Measurements from ENCODE around the gene CALR3.
A peak's percentile ranks its signal among the peaks of the same experiment; 100 is the strongest.
"Not testable (repeated sequence)": the region's sequence is repeated elsewhere in the genome, so short reads cannot be mapped to it uniquely, and the experiment has no call there.

CALR3 gene

GRCh38 chr19:16509141-16510061, 13.4 kb upstream of the CALR3 start:
- DNase-seq (ENCODE audit: extremely low read depth, low read depth): no peak
- TF ChIP-seq, protein P1, sequence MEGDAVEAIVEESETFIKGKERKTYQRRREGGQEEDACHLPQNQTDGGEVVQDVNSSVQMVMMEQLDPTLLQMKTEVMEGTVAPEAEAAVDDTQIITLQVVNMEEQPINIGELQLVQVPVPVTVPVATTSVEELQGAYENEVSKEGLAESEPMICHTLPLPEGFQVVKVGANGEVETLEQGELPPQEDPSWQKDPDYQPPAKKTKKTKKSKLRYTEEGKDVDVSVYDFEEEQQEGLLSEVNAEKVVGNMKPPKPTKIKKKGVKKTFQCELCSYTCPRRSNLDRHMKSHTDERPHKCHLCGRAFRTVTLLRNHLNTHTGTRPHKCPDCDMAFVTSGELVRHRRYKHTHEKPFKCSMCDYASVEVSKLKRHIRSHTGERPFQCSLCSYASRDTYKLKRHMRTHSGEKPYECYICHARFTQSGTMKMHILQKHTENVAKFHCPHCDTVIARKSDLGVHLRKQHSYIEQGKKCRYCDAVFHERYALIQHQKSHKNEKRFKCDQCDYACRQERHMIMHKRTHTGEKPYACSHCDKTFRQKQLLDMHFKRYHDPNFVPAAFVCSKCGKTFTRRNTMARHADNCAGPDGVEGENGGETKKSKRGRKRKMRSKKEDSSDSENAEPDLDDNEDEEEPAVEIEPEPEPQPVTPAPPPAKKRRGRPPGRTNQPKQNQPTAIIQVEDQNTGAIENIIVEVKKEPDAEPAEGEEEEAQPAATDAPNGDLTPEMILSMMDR (IDR thresholded peaks at IDR 0.05; ENCODE audit: low read depth, low read length, missing control alignments): no peak
- no peak overlapping the region for H3K4me3 ChIP-seq (replicated peaks; ENCODE audit: low read depth, low read length)

GRCh38 chr19:16508546-16508945, 12.6 kb upstream of the CALR3 start:
- H3K4me3 ChIP-seq (replicated peaks; ENCODE audit: low read depth, low read length): no peak overlapping the region
- DNase-seq (ENCODE audit: extremely low read depth, low read depth): no peak
- TF ChIP-seq, protein P1 (IDR thresholded peaks at IDR 0.05; ENCODE audit: low read depth, low read length, missing control alignments): no peak

- no peak for DNase-seq (ENCODE audit: extremely low read depth, low read depth)
- TF ChIP-seq, protein P1 (IDR thresholded peaks at IDR 0.05; ENCODE audit: low read depth, low read length, missing control alignments): no peak
- H3K4me3 ChIP-seq (replicated peaks; ENCODE audit: low read depth, low read length): no peak overlapping the region
Observed at GRCh38 chr19:16506961-16507360, 11.0 kb upstream of the CALR3 start.

DNA sequence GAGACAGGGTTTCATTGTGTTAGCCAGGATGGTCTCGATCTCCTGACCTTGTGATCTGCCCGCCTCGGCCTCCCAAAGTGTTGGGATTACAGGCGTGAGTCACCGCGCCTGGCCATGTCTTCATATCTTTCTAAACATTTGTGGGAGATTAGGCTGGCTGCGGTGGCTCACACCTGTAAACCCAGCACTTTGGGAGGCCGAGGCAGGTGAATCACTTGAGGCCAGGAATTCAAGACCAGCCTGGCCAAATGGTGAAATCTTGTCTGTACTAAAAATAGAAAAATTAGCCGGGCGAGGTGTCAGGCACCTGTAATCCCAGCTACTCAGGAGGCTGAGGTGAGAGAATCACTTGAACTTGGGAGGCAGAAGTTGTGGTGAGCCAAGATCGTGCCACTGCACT, 10.2 kb upstream of the CALR3 start:
- H3K4me3 ChIP-seq (replicated peaks; ENCODE audit: low read depth, low read length); DNase-seq (ENCODE audit: extremely low read depth, low read depth): not testable (repeated sequence)

- DNase-seq (ENCODE audit: extremely low read depth, low read depth): no peak
- TF ChIP-seq, protein P1 (IDR thresholded peaks at IDR 0.05; ENCODE audit: low read depth, low read length, missing control alignments): no peak
- H3K4me3 ChIP-seq (replicated peaks; ENCODE audit: low read depth, low read length): no peak overlapping the region
Observed at GRCh38 chr19:16504271-16504670, 8.3 kb upstream of the CALR3 start.

DNA sequence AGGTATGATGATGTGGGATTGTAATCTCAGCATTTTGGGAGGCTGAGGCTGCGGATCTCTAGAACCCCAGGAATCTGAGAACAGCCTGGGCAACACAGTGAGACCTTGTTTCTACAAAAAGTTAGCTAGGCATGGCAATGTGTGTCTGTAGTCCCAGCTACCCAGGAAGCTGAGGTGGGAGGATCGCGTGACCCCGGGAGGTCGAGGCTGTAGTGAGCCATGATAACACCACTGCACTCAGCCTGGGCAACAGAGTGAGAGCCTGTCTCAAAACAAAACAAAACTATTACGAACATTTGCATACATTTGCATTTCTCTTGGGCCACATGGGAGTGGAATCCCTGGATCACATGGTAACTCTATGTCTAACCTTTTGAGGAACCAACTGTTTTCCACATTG, 1.9 kb upstream of the CALR3 start:
- no peak for DNase-seq (ENCODE audit: extremely low read depth, low read depth)
- TF ChIP-seq, protein P1 (IDR thresholded peaks at IDR 0.05; ENCODE audit: low read depth, low read length, missing control alignments): no peak
- no peak overlapping the region for H3K4me3 ChIP-seq (replicated peaks; ENCODE audit: low read depth, low read length)

DNA sequence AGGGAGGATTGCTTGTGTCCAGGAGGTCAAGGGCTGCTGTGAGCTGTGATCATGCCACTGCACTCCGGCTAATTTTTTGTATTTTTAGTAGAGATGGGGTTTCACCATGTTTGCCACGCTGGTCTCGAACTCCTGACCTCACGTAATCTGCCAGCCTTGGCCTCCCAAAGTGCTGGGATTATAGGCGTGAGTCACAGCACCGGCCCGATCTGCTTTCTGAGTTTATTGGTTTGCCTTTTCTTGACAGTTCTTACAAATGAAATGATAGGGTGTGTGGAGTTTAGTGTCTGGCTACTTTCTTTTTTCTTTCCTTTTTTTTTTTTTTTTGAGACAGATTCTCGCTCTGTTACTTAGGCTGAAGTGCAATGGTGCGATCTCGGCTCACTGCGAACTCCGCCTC, 1.1 kb upstream of the CALR3 start:
- no peak for DNase-seq (ENCODE audit: extremely low read depth, low read depth)
- peak overlapping the region; percentile 82 for H3K4me3 ChIP-seq (replicated peaks; ENCODE audit: low read depth, low read length)
- TF ChIP-seq, protein P1 (IDR thresholded peaks at IDR 0.05; ENCODE audit: low read depth, low read length, missing control alignments): no peak
